Tongue (tissue), 2 donors: ENCODE measurements around the gene GFPT1. TPM values are rescaled to one million over a fixed set of nuclear protein-coding genes. Genes with fewer than 3 reads are reported as not detected.
"Not testable (repeated sequence)": the region's sequence is repeated elsewhere in the genome, so short reads cannot be mapped to it uniquely, and the experiment has no call there.

Source experiments
- DNase-seq: peaks from one replicate; pipeline ENCODE4 v3.0.0-alpha.2; 2015
- total RNA-seq: library from RNA; depleted of rRNA; stranded (reverse); fragments of >200 nt; gene quantifications from one replicate; pipeline ENCODE4 v1.2.3, GENCODE V29; 2014

Gene GFPT1
- total RNA-seq, 1 donor from 2014 or later, result 60.1 TPM

- DNase-seq, result no peak
Measured at GRCh38 chr2:69383176-69383812, 3.7 kb downstream of the GFPT1 start.

DNA sequence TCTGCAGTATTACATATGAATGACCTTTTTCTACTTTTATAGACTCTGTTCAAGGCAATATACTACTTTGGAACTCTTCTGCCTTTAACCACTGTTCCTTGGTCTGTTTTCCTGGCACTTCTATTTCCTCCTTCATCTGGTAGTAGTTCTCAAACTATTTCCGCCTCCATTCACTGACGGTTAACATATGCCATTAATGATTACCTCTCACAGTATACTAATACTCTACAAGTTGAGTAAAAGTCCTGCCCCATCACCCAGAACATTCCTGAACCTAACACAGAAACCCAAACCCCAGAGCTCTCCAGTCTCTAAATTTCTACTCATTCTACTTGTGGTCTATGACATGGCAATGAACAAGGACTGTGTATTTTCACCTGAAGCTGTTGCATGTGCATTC is 4.5 kb downstream of the GFPT1 start:
- no peak for DNase-seq

- DNase-seq, result no peak
Measured at GRCh38 chr2:69381337-69381737, 5.7 kb downstream of the GFPT1 start.

GRCh38 chr2:69380072-69380917 is 6.7 kb downstream of the GFPT1 start:
- DNase-seq, result no peak

GRCh38 chr2:69376403-69376802 is 10.6 kb downstream of the GFPT1 start:
- no peak for DNase-seq

GRCh38 chr2:69375494-69376353 is 11.3 kb downstream of the GFPT1 start:
- DNase-seq, result peak; percentile 25

DNA sequence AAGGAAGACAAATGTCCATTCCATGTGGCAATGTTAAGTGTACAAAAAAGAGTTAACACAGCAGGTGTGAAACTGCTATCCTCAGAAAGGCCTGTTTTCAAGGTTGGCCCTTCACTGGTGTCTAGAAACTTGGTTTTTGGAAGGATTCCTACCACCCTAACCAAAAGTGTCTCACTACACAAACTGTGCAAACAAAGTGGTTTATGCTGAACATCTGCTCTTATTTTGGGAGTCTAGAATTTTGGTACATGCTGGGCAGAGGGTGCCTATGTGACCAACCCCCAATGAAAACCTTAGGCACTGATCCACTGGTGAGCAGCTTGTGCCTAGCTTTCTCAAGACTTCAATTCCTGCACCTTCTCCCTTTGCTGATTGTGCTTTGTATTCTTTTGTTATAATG is 14.3 kb downstream of the GFPT1 start:
- no peak for DNase-seq

DNA sequence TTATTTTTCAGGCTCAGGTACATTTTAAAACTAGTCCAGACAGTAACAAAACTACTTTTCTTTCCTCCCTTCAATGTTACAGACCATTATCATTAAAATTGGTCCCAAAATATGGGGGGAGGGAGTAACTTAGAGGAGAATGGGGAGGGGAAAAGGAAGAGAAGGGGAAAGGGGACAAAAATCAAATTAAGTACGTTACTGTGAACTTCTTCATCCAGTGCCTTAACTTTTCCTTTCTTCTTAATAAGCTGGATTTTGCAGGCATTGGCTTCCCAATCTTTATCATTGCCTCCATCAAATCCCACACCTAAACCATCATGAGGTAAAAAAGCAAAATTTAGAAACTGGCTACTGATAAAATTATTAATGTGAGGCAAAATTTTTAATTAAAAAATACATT is 17.2 kb downstream of the GFPT1 start:
- no peak for DNase-seq

- no peak for DNase-seq
Measured at GRCh38 chr2:69368588-69368987, 18.4 kb downstream of the GFPT1 start.

DNA sequence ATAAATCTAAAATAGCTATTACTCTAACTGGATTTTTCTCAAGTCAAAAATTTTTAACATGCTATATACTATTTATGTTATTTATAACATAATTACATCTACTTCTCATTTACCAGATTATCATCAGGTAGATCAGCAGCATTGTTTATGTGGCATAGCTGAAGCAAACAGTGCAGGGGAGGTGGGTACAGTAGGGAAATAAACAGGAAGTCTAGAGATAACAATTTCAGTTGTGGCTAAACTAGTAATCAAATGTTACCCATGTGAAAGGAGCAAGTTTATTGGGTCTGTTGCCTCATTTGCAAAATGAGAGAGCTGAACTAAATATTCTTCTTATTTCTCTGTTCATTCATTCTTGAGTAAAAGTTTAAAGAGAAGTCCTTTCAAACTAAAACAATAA is 27.7 kb downstream of the GFPT1 start:
- DNase-seq, result no peak

DNA sequence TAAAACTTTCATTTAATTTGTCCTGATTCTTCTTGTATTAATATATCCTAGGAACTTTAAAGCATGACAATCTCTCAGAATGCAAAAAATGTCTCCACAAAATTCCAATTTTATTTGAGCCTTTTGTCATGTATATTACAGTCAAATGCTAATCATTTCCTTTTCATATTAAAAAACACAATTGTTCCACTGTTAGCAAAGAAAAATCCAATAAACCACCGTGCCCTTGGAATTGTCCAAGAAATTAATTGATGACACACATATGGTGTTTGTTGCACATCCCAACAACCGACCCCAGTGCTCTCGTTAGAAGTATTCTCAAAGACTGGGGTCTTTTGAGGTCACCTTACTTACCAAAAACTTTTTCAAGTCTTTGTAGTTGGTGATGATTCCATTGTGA is 28.1 kb downstream of the GFPT1 start:
- no peak for DNase-seq

GRCh38 chr2:69356471-69356870 is 30.6 kb downstream of the GFPT1 start:
- DNase-seq, result no peak

GRCh38 chr2:69354976-69355375 is 32.1 kb downstream of the GFPT1 start:
- not testable (repeated sequence) for DNase-seq

- no peak for DNase-seq
Measured at GRCh38 chr2:69353360-69353759, 33.7 kb downstream of the GFPT1 start.

DNA sequence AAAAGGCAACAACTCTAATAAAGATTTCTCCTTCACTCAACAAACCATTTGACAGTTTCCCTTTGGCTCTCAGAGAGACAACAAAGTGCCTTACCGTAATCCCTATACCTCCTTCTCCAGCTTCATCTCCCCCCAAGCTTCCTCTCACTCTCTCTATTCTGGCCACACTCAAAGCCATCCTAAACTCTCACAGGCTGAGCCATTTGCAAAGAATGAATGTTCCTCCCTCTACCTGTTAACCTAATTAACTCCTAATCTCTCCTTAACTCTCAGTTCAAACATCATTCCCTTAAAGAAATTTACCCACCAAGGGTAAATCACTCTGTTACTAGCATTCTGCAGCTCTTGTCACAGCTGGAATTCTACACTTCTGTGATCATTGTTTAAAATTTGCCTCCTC is 38.2 kb downstream of the GFPT1 start:
- DNase-seq, result no peak

GRCh38 chr2:69345434-69345833 is 41.6 kb downstream of the GFPT1 start:
- no peak for DNase-seq

- no peak for DNase-seq
Measured at GRCh38 chr2:69344305-69344704, 42.7 kb downstream of the GFPT1 start.

GRCh38 chr2:69340101-69340775 is 46.8 kb downstream of the GFPT1 start:
- no peak for DNase-seq

- DNase-seq, result peak; percentile 31
Measured at GRCh38 chr2:69335311-69335710, 51.7 kb downstream of the GFPT1 start.

DNA sequence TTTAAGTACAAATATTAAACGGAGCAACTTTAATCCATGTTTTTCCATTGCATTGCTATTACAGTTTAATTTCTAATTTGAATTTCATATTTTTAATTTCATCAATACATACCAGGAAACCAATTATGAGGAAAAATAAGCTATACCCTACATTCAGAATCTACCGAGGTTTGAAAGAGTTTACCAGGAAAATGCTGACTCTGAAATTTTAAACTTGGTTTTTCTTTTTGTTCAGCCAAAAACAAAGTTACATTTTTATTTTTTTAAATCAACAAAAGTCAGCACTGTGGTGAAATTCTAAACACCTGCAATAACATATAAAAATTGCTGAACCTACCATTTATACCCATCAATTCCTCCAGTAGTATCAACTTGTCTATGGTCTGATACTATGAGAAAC is 53.7 kb downstream of the GFPT1 start:
- DNase-seq, result no peak

- DNase-seq, result no peak
Measured at GRCh38 chr2:69330781-69331180, 56.2 kb downstream of the GFPT1 start.

DNA sequence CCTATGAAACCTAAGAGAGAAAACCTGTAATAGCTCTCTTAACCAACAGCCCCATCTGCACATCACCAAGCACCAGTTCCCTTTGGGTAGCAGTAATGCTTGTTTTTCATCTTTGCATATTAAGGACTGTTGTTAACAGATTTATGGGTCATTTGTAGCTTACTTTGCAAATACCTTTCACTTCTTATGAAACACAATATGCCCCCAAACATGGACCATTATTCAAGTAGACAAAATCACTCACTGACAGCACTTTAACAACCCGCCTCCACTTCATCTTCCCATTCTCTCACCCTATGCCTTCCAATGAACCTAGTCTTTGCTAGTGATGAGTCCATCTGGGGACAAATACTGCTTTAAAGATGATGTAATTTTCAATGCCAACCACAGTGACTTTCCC is 64.4 kb downstream of the GFPT1 start:
- DNase-seq, result no peak
